ENCODE results near the gene GOT2. TPM values are rescaled to one million over a fixed set of nuclear protein-coding genes. Genes with fewer than 3 reads are reported as not detected.
A peak's percentile ranks its signal among the peaks of the same experiment; 100 is the strongest.
"Not testable (repeated sequence)": the region's sequence is repeated elsewhere in the genome, so short reads cannot be mapped to it uniquely, and the experiment has no call there.

GOT2 gene
- total RNA-seq = 121 and 123 TPM in 2 replicates

DNA sequence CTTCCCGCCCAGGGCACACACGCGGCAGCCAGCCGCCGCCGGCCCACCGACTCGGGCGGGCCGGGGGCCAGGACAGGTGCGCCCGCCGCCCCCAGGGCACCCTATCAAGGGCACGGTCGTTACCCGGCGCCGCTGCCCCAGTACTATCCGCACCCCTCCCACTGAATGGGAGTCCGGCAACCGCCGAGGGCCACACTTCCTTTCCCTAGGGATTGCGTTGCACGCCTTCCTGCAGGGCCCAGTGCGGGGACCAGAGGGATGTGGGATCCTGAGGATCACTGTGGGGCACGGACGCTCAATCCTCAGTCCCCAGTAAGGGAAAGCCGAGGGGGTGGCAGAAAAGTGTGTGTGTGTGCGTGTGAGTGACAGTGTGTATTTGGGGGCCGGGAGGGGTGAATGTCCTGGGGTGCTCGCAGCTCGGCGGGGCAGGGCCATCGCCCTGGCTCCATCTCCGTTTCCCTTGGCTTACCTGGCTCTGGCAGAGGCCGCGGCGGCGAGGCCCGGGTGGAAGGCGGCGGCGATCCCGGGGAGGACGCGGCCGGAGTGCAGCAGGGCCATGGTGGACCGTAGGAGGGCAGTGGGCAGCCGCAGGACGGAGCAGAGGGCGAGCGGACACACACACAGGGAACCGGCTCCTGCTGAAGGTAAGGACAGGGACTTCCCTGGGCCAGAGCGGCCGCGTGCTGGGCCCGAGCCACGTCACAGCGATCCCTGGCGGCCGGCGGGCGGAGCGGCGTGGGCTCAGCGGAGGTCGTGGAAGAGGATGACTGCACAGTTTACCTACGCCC, at the start of gene GOT2:
Gene GOT2, minus strand, starts transcription at position 646 of the 788 bp plus-strand sequence. Its CDS starts 88 bp downstream, at position 558.
- peaks cover 18% of the 10 kb centered on the region for H3K36me3 Mint-ChIP-seq (ENCODE audit: low read depth)
- peaks cover 25% of the 10 kb centered on the region for H3K4me1 Mint-ChIP-seq (ENCODE audit: low read depth)
- intact Hi-C loops (cut with micrococcal nuclease) = loop anchor here (1.0 to 5.0 kb wide), 5 partner anchors 22 to 237 kb away; partner anchors contain the start of genes CNOT1, SETD6 and SLC38A7

DNA sequence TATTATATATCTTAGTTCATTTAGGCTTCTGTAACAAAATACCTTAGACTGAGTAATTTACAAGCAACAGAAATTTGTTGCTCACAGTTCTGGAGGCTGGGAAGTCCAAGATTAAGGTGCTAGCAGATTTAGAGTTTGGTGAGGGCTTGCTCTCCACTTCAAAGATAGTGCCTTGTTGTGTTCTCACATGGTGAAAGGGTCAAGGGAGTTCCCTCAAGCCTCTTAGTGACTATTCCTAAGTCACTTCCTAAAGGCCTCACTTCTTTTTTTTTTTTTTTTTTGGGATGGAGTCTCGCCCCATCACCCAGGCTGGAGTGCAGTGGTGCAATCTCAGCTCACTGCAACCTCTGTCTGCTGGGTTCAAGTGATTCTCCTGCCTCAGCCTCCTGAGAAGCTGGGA, 45.2 kb upstream of the GOT2 start:
- intact Hi-C loops (cut with micrococcal nuclease); H3K36me3 Mint-ChIP-seq (ENCODE audit: low read depth); H3K4me3 Mint-ChIP-seq (ENCODE audit: low read depth); H3K27me3 Mint-ChIP-seq (ENCODE audit: low read depth); H3K27ac Mint-ChIP-seq; H3K9me3 Mint-ChIP-seq; DNase-seq (ENCODE audit: low spot score); H3K4me1 Mint-ChIP-seq (ENCODE audit: low read depth): not testable (repeated sequence)

More for the DNA sequence above, at the start of gene GOT2:
- peak within 1 kb of the TSS; percentile 99 for H3K4me3 Mint-ChIP-seq (ENCODE audit: low read depth)
- H3K27me3 Mint-ChIP-seq (ENCODE audit: low read depth) = peaks cover 2% of the 10 kb centered on the region
- H3K27ac Mint-ChIP-seq = peak within 1 kb of the TSS; percentile 98
- DNase-seq (ENCODE audit: low spot score) = peak; percentile 76
- no peaks in the 10 kb centered on the region for H3K9me3 Mint-ChIP-seq

DNA sequence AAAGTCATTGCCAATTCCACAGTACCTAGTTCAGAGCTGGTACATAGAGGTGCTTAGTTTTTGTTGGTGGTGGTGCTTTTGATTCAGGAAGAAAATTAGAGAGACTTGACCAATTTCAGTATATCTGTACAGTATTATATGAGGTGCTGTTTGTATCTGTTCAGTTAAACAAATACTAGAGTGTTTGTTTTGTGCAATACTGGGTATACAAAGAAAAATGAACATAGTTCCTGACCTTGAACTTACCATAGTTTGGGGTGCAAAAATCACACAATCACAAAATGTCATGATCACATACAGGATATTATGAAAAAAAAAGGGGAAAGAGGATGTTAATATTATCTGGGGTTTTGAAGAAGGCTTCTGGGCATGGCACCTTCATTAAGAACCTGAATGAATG, 39.8 kb upstream of the GOT2 start:
- no peak for DNase-seq (ENCODE audit: low spot score)
- Mint-ChIP-seq H3K9me3 (no peaks in the 10 kb centered on the region), H3K27me3 (ENCODE audit: low read depth) (no peaks in the 10 kb centered on the region), H3K27ac (no peak overlapping the region), H3K36me3 (ENCODE audit: low read depth) (no peaks in the 10 kb centered on the region), H3K4me1 (ENCODE audit: low read depth) (no peaks in the 10 kb centered on the region), H3K4me3 (ENCODE audit: low read depth) (no peak overlapping the region)
- intact Hi-C loops (cut with micrococcal nuclease) = no loop called here

DNA sequence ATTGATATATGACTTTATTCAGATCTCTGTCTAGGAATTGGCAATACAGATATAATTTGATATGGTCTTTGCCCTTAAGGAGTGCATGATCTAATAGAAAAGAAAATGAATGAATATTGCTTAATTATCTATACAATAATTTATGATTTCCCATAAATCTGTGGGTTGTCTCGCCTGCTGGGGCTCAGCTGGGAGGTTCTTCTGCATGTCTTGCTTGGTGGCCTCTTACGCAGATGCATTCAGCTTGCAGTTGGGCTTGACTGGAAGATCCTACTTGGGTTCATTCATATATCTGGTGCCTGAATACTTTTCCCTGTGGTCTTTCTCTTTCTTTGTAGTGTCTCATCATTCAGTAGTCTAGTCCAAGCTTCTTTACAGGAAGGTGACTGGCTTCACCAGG, 34.0 kb upstream of the GOT2 start:
- Mint-ChIP-seq H3K27ac (no peak overlapping the region), H3K4me1 (ENCODE audit: low read depth) (no peaks in the 10 kb centered on the region), H3K4me3 (ENCODE audit: low read depth) (no peak overlapping the region), H3K27me3 (ENCODE audit: low read depth) (peaks cover 1% of the 10 kb centered on the region), H3K36me3 (ENCODE audit: low read depth) (no peaks in the 10 kb centered on the region), H3K9me3 (no peaks in the 10 kb centered on the region)
- intact Hi-C loops (cut with micrococcal nuclease) = no loop called here
- DNase-seq (ENCODE audit: low spot score) = no peak

DNA sequence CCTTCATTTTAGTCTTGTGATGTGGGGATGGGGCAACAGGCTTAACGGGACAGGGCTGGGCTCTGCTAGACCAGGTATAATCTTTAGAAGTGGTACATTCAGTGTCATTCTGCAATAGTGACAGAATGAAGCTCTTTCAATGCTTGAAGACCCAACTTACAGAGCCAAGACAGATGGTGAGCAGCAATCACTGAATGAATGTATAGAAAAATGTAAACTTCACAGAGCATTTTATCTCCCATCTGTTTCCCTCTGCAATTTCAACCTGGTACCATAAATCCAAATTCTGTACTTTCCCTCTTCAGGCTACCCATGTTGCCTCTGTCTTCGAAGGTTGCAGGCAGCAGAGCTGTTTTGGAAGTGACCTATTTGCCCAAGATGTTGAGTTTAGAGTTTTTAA, 33.5 kb upstream of the GOT2 start:
- no peak overlapping the region for H3K27ac Mint-ChIP-seq
- no peak for DNase-seq (ENCODE audit: low spot score)
- H3K4me3 Mint-ChIP-seq (ENCODE audit: low read depth) = no peak overlapping the region
- no peaks in the 10 kb centered on the region for H3K9me3 Mint-ChIP-seq
- intact Hi-C loops (cut with micrococcal nuclease) = no loop called here
- no peaks in the 10 kb centered on the region for H3K36me3 Mint-ChIP-seq (ENCODE audit: low read depth)
- no peaks in the 10 kb centered on the region for H3K4me1 Mint-ChIP-seq (ENCODE audit: low read depth)
- H3K27me3 Mint-ChIP-seq (ENCODE audit: low read depth) = peaks cover 1% of the 10 kb centered on the region

DNA sequence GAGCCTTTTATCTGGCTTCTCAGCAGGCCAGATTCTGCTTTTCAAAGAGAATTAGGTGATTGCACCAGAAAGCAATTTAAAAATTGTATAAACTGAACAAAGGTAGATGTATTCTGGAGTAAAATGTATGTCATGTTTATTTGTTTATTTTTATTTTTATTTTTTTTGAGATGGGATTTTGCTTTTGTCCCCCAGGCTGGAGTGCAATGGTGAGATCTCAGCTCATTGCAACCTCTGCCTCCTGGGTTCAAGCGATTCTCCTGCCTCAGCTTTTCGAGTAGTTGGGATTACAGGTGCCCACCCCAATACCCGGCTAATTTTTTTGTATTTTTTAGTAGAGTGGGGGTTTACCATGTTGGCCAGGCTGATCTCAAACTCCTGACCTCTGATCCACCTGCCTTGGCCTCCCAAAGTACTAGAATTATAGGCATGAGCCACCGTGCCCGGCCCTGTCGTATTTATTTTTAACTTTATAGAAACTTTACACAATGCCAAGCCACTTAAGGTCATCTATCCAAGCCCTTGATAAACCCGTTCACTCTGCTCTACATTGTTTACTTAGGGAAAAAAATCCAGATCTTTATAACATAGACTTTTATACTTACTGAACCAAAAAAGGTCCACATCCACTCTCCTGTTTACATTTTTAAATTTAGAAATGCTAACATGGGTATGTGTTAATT, 22.7 kb upstream of the GOT2 start:
- no peak for DNase-seq (ENCODE audit: low spot score)
- Mint-ChIP-seq H3K4me1 (ENCODE audit: low read depth) (peaks cover 7% of the 10 kb centered on the region), H3K4me3 (ENCODE audit: low read depth) (no peak overlapping the region), H3K9me3 (no peaks in the 10 kb centered on the region), H3K27me3 (ENCODE audit: low read depth) (no peaks in the 10 kb centered on the region), H3K27ac (no peak overlapping the region), H3K36me3 (ENCODE audit: low read depth) (no peaks in the 10 kb centered on the region)
- intact Hi-C loops (cut with micrococcal nuclease) = loop anchor here (1.0 to 2.0 kb wide), 3 partner anchors 22 to 420 kb away; partner anchors contain the start of gene GOT2

DNA sequence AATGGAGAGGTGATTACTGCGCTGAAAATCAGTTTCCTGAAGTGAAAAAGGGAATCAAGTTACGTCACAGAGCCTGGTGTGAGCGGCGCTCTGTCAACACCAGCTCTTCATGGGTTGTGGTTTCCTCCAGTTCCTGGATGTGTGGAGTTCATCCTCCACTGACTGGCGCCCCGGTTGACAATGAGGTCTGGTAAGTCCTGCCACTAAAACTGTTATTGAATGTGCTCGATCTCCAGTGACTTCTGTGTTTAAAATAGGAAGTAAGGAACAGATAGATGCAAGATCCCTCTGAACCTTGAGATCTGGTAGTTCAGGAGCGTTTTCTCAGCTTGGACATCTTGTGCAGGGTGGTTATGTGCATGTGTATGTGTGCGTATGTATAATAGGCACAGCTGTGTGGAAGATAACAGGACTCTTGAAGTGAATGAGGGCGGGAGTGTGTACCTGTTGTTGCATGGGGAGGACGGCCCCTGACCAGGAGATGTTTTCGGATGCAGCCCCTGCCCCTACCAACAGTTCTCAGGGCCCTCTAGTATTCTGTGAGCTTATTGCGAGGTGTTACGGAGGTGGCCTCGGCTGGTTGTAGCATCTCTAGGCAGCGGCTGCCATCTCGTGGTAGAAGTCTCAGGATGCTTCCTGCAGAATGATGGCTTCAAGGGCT, 22.0 kb upstream of the GOT2 start:
- Mint-ChIP-seq H3K27me3 (ENCODE audit: low read depth) (no peaks in the 10 kb centered on the region), H3K4me1 (ENCODE audit: low read depth) (peaks cover 7% of the 10 kb centered on the region), H3K4me3 (ENCODE audit: low read depth) (no peak overlapping the region), H3K9me3 (no peaks in the 10 kb centered on the region), H3K27ac (no peak overlapping the region), H3K36me3 (ENCODE audit: low read depth) (no peaks in the 10 kb centered on the region)
- intact Hi-C loops (cut with micrococcal nuclease) = loop anchor here (1.0 to 2.0 kb wide), 3 partner anchors 22 to 419 kb away; partner anchors contain the start of gene GOT2
- peak; percentile 62 for DNase-seq (ENCODE audit: low spot score)

DNA sequence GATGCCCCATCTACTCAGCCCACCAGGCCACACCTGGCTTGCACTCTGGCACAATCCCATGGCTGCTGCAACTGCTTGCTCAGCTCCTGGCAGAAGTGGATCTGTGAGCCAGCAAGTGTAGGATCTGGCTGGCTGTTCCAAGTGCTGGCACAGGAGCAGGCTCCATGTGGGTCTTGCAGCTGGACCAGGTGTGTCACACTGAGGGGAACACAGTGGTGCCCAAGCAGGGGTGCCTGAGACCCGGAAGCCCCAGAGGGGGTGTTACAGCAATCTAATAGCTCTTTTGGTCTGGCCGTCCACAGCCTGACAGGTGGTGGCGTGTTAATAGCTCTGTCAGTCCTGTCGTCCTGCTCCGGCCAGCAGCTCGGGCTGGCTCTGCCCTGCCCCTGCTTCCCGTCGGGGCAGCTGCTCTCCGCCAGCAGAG, 19.6 kb upstream of the GOT2 start:
- H3K27me3 Mint-ChIP-seq (ENCODE audit: low read depth) = no peaks in the 10 kb centered on the region
- H3K4me3 Mint-ChIP-seq (ENCODE audit: low read depth) = no peak overlapping the region
- no peak for DNase-seq (ENCODE audit: low spot score)
- no peaks in the 10 kb centered on the region for H3K36me3 Mint-ChIP-seq (ENCODE audit: low read depth)
- H3K27ac Mint-ChIP-seq = no peak overlapping the region
- H3K9me3 Mint-ChIP-seq = no peaks in the 10 kb centered on the region
- H3K4me1 Mint-ChIP-seq (ENCODE audit: low read depth) = peaks cover 7% of the 10 kb centered on the region
- intact Hi-C loops (cut with micrococcal nuclease) = no loop called here

DNA sequence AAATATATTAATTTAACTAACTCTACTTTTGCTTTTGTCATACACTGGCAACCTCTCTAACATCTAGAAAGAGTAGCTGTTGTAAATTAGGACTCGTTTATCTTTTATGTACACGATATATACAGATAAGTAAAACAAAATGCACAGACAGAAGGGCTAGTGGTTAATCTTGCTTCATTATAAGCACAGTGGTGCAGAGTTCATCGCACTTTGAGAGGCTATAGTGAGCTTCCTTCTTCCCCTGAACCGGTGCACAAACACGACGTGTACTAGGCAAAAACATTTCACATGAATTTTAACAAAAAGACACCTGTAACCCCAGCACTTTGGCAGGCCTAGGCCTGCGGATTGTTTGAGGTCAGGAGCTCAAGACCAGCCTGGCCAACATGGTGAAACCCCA, 10.4 kb upstream of the GOT2 start:
- Mint-ChIP-seq H3K4me1 (ENCODE audit: low read depth) (no peaks in the 10 kb centered on the region), H3K4me3 (ENCODE audit: low read depth) (no peak overlapping the region), H3K36me3 (ENCODE audit: low read depth) (no peaks in the 10 kb centered on the region), H3K9me3 (no peaks in the 10 kb centered on the region), H3K27ac (no peak overlapping the region), H3K27me3 (ENCODE audit: low read depth) (peaks cover 2% of the 10 kb centered on the region)
- no peak for DNase-seq (ENCODE audit: low spot score)
- intact Hi-C loops (cut with micrococcal nuclease) = no loop called here

DNA sequence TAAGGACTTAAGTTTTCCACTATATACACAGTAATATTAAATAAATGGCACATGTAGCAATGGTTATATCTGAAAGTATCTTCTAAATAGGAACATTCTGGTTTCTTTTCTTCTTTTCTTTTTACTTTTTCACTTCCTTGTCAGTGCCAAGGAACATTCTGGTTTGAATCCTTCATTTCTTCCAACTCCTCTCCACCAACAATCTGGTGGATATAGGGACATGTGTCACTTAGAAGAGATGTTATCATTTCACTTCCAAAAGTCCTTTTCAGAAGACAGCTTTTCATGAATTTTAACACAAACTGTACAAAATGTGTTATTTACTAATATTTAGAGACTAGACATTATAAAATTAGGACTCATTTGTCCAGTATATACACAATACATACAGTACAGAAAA, 7.9 kb upstream of the GOT2 start:
- Mint-ChIP-seq H3K36me3 (ENCODE audit: low read depth) (no peaks in the 10 kb centered on the region), H3K9me3 (no peaks in the 10 kb centered on the region), H3K4me1 (ENCODE audit: low read depth) (no peaks in the 10 kb centered on the region), H3K27me3 (ENCODE audit: low read depth) (peaks cover 5% of the 10 kb centered on the region), H3K4me3 (ENCODE audit: low read depth) (no peak overlapping the region), H3K27ac (no peak overlapping the region)
- DNase-seq (ENCODE audit: low spot score) = no peak
- intact Hi-C loops (cut with micrococcal nuclease) = no loop called here

DNA sequence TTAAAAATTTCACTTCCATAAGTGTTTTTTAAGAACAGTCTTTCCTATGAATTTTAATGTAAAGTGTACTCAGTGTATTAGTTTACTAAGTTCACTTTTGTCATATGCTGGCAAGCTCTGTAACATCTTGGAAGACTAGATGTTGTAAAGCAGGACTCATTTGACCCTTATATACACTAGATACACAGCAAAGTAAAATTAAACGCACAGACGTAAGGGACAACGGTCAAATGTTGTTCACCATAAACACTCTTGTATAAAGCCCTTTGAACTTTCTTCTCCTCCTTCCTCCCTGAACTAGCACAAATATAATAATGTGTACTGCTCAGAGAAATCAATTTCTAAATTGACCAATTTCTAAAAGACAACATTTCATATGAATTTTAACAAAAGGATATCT, 7.0 kb upstream of the GOT2 start:
- no peaks in the 10 kb centered on the region for H3K36me3 Mint-ChIP-seq (ENCODE audit: low read depth)
- no peaks in the 10 kb centered on the region for H3K4me1 Mint-ChIP-seq (ENCODE audit: low read depth)
- H3K4me3 Mint-ChIP-seq (ENCODE audit: low read depth) = no peak overlapping the region
- H3K27me3 Mint-ChIP-seq (ENCODE audit: low read depth) = peaks cover 5% of the 10 kb centered on the region
- DNase-seq (ENCODE audit: low spot score) = no peak
- no peaks in the 10 kb centered on the region for H3K9me3 Mint-ChIP-seq
- H3K27ac Mint-ChIP-seq = no peak overlapping the region
- intact Hi-C loops (cut with micrococcal nuclease) = no loop called here

DNA sequence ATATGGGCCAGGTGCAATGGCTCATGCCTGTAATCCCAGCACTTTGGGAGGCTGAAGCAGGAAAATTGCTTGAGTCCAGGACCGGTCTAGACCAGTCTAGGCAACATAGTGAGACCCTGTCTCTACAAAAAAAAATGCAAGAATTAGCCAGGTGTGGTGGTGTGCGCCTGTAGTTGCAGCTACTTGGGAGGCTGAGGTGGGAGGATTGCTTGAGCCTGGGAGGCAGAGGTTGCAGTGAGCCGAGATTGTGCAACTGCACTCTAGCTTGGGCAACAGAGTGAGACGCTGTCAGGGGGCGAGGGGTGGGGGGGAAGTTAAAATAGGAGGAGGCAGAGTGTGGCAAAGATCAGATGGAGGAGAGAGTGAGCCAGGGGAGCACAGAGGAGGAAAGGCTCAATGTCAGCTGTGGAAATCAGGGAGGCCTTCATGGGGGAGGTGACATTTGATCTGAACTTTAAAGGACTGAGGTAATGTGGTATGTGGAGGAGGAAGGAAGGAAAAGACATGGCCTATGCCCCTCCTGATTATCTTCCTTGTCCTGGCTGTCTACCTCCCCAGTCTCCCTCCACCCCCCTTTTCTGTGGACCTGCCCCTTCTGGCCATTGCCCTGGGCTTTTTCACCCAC, 4.7 kb upstream of the GOT2 start:
- Mint-ChIP-seq H3K4me1 (ENCODE audit: low read depth) (peaks cover 2% of the 10 kb centered on the region), H3K9me3 (no peaks in the 10 kb centered on the region), H3K27ac (no peak overlapping the region), H3K36me3 (ENCODE audit: low read depth) (no peaks in the 10 kb centered on the region), H3K27me3 (ENCODE audit: low read depth) (peaks cover 5% of the 10 kb centered on the region), H3K4me3 (ENCODE audit: low read depth) (no peak overlapping the region)
- DNase-seq (ENCODE audit: low spot score) = no peak
- intact Hi-C loops (cut with micrococcal nuclease) = no loop called here

Data from activated T-helper 2 cell treated with anti-CD3 and anti-CD28 coated beads, Interferon-gamma antibody, Interleukin-2, Interleukin-4, amounts not matched to agents 10 μg/mL and 5 μg/mL and 100 μg/mL, durations not matched to agents 14 hours and 24 hours and 36 hours (primary cell).